PC-3 (cell line): ENCODE measurements around the gene FAM120B. TPM values are rescaled to one million over a fixed set of nuclear protein-coding genes. Genes with fewer than 3 reads are reported as not detected.

ENCODE experiments used
- ATAC-seq: fragments of 200-7000 bp; cut with Tn5 transposase; 2 replicates; pipeline ENCODE4 v1.9.1; 2020; ENCODE audit warnings: mild to moderate bottlenecking, moderate library complexity
- BruUV-seq: library from RNA; stranded (reverse); fragments of 400-500 nt; replicated peaks from 2 replicates; lab custom pipeline; 2021; lab: Mats Ljungman, UMichigan
- CTCF ChIA-PET: fragments of 300-600 bp; sonication (Branson Sonifier 250); formaldehyde crosslinking; loops from one replicate; lab custom pipeline; 2022; ENCODE audit warnings: antibody characterized with exemption; lab: Charles Lee
- POLR2A ChIA-PET: fragments of 300-600 bp; sonication (Branson Sonifier 250); formaldehyde crosslinking; loops from one replicate; lab custom pipeline; 2022; ENCODE audit warnings: antibody characterized with exemption; ENCODE audit not compliant: unreplicated experiment; lab: Charles Lee
- DNase-seq: peaks from one replicate; pipeline ENCODE4 v3.0.0-alpha.2; 2015
- H2AFZ ChIP-seq: fragments of 300-600 bp; sonication (generic); 2 replicates; pipeline ENCODE4 v1.6.0; 2016; ENCODE audit warnings: antibody characterized with exemption, low read length
- H3F3A ChIP-seq: fragments of 300-600 bp; sonication (generic); one replicate; pipeline ENCODE4 v1.6.0; 2017; ENCODE audit warnings: antibody characterized with exemption, low read length, control low read depth, mild to moderate bottlenecking; ENCODE audit not compliant: unreplicated experiment
- H3K27ac ChIP-seq: fragments of 300-600 bp; sonication (generic); 2 replicates; pipeline ENCODE4 v1.5.1; 2016; ENCODE audit warnings: mild to moderate bottlenecking, low read length
- H3K27me3 ChIP-seq: fragments of 300-600 bp; sonication (generic); 2 replicates; pipeline ENCODE4 v1.6.1; 2016; ENCODE audit warnings: low read length, mixed read lengths
- H3K36me3 ChIP-seq: fragments of 300-600 bp; sonication (generic); 2 replicates; pipeline ENCODE4 v1.6.1; 2016; ENCODE audit warnings: low read depth, mixed run types, low read length, mixed read lengths
- H3K4me1 ChIP-seq: fragments of 300-600 bp; sonication (generic); 2 replicates; pipeline ENCODE4 v1.5.1; 2016; ENCODE audit warnings: low read length; ENCODE audit not compliant: insufficient read depth
- H3K4me2 ChIP-seq: fragments of 300-600 bp; sonication (generic); 2 replicates; pipeline ENCODE4 v1.6.0; 2016; ENCODE audit warnings: low read length
- H3K4me3 ChIP-seq: fragments of 300-600 bp; sonication (generic); 2 replicates; pipeline ENCODE4 v1.5.1; 2016; ENCODE audit warnings: mild to moderate bottlenecking, low read length, mixed read lengths
- H3K79me2 ChIP-seq: fragments of 300-600 bp; sonication (generic); 2 replicates; pipeline ENCODE4 v1.6.1; 2017; ENCODE audit warnings: low read length, mixed read lengths
- H3K9ac ChIP-seq: fragments of 300-600 bp; sonication (generic); 2 replicates; pipeline ENCODE4 v1.6.0; 2016; ENCODE audit warnings: mild to moderate bottlenecking, low read length
- H3K9me2 ChIP-seq: fragments of 300-600 bp; sonication (generic); replicated peaks from 2 replicates; pipeline ENCODE4 v1.6.1; 2016; ENCODE audit warnings: mixed run types, low read length, mixed read lengths
- H3K9me3 ChIP-seq: fragments of 300-600 bp; sonication (generic); 2 replicates; pipeline ENCODE4 v1.6.1; 2016; ENCODE audit warnings: low read length, mixed read lengths
- H4K20me1 ChIP-seq: fragments of 300-600 bp; sonication (generic); 2 replicates; pipeline ENCODE4 v1.6.1; 2016; ENCODE audit warnings: low read length, mixed read lengths
- EZH2 ChIP-seq: fragments of 300-600 bp; sonication (generic); IDR thresholded peaks from one replicate; pipeline ENCODE4 v1.6.1; 2017; ENCODE audit warnings: antibody characterized with exemption, mild to moderate bottlenecking, low read length; ENCODE audit not compliant: unreplicated experiment
- EZH2phosphoT487 ChIP-seq: fragments of 300-600 bp; sonication (generic); IDR thresholded peaks from 2 replicates; pipeline ENCODE4 v1.6.1; 2018; ENCODE audit warnings: mild to moderate bottlenecking, antibody characterized with exemption, low read length, borderline replicate concordance
- intact Hi-C: fragments of 100-400 bp; cut with micrococcal nuclease; formaldehyde crosslinking; loops from 2 replicates; pipeline ENCODE4 v1.9.0; 2023
- total RNA-seq: library from RNA; depleted of rRNA; stranded (reverse); fragments of >200 nt; gene quantifications from 2 replicates; pipeline ENCODE4 v1.2.3, GENCODE V29; 2014
- TF ChIP-seq, protein P1 (sequence below): fragments of 300-600 bp; sonication (generic); conservative IDR thresholded peaks from 2 replicates; pipeline ENCODE4 v1.5.1; 2017; ENCODE audit warnings: antibody characterized with exemption, low read depth, mild to moderate bottlenecking, low read length

FAM120B gene
- total RNA-seq, 1 experiment from 2014 or later = 8.7 TPM

DNA sequence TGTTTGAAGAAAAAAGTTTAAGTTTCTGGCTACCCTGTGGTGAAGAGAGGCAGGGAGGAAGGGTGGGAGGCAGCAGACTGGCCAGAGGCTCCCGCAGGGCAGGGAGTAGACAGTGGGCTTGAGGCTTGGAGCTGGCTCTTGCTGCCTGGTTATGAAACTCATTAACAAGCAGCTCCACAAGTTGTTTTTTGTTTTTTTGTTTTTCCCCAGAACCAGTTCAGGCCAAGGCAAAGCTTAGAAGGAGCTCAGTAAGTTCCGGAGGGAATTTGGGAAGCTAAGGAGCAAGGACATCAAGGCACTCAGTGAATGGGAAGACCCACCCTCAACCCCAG, 19.7 kb upstream of the FAM120B start:
- POLR2A ChIA-PET = no interaction called here
- H3K4me2 ChIP-seq = no peak overlapping the region
- intact Hi-C loops = no loop called here

DNA sequence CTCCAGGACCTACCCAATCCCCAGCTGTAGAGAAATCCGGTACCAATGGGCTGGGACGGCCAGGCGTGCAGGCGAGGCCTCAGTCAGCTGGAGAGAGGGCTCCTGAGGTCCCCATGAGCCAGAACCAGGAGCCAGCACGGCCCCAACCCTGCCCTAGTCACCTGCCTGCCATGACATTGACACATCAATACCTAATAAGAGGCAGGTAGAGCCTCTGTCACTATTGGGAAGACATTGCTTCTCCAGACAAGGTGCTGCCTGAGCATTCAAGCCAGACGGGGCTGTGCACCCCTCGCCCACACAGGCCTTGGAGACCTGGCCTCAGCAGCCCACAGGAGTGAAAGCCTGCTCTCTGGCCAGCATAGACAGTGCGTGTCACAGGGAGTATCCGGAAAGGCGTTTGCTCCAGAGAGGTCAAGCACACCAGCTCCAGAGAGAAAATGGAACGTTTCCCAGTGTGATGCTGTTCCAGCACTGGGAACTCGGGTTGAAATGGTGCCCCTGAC, 19.1 kb upstream of the FAM120B start:
- Histone ChIP-seq H3F3A (no peaks in the 10 kb centered on the region), H3K27ac (no peak overlapping the region), H4K20me1 (no peaks in the 10 kb centered on the region), H3K27me3 (peaks cover 22% of the 10 kb centered on the region; the same call in 1 of the 2 replicates), H3K9me3 (no peaks in the 10 kb centered on the region), H3K9ac (no peak overlapping the region), H3K4me3 (no peak overlapping the region), H3K4me1 (peaks cover 3% of the 10 kb centered on the region), H3K36me3 (no peaks in the 10 kb centered on the region), H3K4me2 (no peak overlapping the region), H2AFZ (no peak overlapping the region), H3K79me2 (no peaks in the 10 kb centered on the region), H3K9me2 (no peaks in the 10 kb centered on the region)
- BruUV-seq = no TSS peak
- intact Hi-C loops = no loop called here
- ChIA-PET POLR2A (no interaction called here), CTCF (no interaction called here)
- no peak for ATAC-seq
- no peak for DNase-seq
- TF ChIP-seq, protein P1, sequence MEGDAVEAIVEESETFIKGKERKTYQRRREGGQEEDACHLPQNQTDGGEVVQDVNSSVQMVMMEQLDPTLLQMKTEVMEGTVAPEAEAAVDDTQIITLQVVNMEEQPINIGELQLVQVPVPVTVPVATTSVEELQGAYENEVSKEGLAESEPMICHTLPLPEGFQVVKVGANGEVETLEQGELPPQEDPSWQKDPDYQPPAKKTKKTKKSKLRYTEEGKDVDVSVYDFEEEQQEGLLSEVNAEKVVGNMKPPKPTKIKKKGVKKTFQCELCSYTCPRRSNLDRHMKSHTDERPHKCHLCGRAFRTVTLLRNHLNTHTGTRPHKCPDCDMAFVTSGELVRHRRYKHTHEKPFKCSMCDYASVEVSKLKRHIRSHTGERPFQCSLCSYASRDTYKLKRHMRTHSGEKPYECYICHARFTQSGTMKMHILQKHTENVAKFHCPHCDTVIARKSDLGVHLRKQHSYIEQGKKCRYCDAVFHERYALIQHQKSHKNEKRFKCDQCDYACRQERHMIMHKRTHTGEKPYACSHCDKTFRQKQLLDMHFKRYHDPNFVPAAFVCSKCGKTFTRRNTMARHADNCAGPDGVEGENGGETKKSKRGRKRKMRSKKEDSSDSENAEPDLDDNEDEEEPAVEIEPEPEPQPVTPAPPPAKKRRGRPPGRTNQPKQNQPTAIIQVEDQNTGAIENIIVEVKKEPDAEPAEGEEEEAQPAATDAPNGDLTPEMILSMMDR = no peak
- TF ChIP-seq EZH2phosphoT487 = no peak
- TF ChIP-seq EZH2 = no peak

More for the DNA sequence above, 19.7 kb upstream of the FAM120B start:
- Histone ChIP-seq H2AFZ (no peak overlapping the region), H3K36me3 (no peaks in the 10 kb centered on the region), H3K4me1 (no peaks in the 10 kb centered on the region), H4K20me1 (no peaks in the 10 kb centered on the region), H3K9me3 (no peaks in the 10 kb centered on the region), H3K9me2 (no peaks in the 10 kb centered on the region), H3F3A (no peaks in the 10 kb centered on the region), H3K27me3 (peaks cover 17% of the 10 kb centered on the region; the same call in 1 of the 2 replicates), H3K9ac (no peak overlapping the region), H3K27ac (no peak overlapping the region), H3K4me3 (no peak overlapping the region), H3K79me2 (no peaks in the 10 kb centered on the region)
- TF ChIP-seq EZH2phosphoT487 (no peak), EZH2 (no peak)
- TF ChIP-seq, protein P1 = no peak
- ATAC-seq = no peak
- CTCF ChIA-PET = no interaction called here
- no peak for DNase-seq
- no TSS peak for BruUV-seq

DNA sequence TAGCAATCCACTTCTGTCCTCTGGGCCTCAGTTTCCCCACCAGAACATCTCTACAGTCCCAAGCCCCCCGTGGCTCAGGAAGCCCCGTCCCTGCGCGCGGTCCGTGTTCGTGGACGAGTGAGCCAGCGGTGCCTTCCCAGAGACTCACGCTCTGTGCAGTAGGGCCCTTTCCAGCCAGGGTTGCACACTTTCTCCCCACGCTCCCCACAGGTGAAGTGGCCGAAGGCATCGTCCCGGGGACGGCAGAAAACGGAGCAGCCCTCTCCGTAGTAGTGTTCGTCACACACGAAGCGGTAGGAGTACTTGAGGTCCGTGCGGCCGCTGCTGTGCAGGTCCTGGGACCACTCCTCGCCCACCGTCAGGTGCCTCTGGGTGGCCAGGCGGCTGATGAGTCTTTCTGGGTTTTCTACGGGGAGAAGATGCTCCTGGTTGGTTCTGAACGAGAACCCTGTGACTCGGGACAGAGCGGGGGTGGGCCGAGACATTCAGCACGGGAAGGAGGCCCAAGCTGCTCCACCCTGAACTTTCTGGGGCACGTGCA, 18.4 kb upstream of the FAM120B start:
- H3K27me3 ChIP-seq = peaks cover 29% of the 10 kb centered on the region; the same call in 1 of the 2 replicates
- peaks cover 7% of the 10 kb centered on the region for H3K4me1 ChIP-seq
- CTCF ChIA-PET = no interaction called here
- no peak overlapping the region for H3K4me2 ChIP-seq
- no peak for DNase-seq
- H2AFZ ChIP-seq = no peak overlapping the region
- BruUV-seq = no TSS peak
- H3K4me3 ChIP-seq = no peak overlapping the region
- H3K27ac ChIP-seq = no peak overlapping the region
- intact Hi-C loops = no loop called here
- H4K20me1 ChIP-seq = no peaks in the 10 kb centered on the region
- no peaks in the 10 kb centered on the region for H3F3A ChIP-seq
- POLR2A ChIA-PET = no interaction called here
- no peaks in the 10 kb centered on the region for H3K9me2 ChIP-seq
- H3K9ac ChIP-seq = no peak overlapping the region
- H3K9me3 ChIP-seq = no peaks in the 10 kb centered on the region
- no peak for ATAC-seq
- H3K79me2 ChIP-seq = no peaks in the 10 kb centered on the region
- no peaks in the 10 kb centered on the region for H3K36me3 ChIP-seq
- TF ChIP-seq EZH2phosphoT487 = no peak
- TF ChIP-seq, protein P1 = no peak
- TF ChIP-seq EZH2 = no peak
